Transverse colon (tissue), 4 donors: ENCODE measurements around the gene PCDHGB6. TPM values are rescaled to one million over a fixed set of nuclear protein-coding genes. Genes with fewer than 3 reads are reported as not detected.
A peak's percentile ranks its signal among the peaks of the same experiment; 100 is the strongest.
"Not testable (repeated sequence)": the region's sequence is repeated elsewhere in the genome, so short reads cannot be mapped to it uniquely, and the experiment has no call there.

Experiments
- DNase-seq: peaks from one replicate; pipeline ENCODE4 v3.0.0-alpha.2; 2019
- H3K27ac ChIP-seq, 4 donors: fragments of 200-600 bp; sonication (generic); 2 replicates each; pipeline ENCODE4 v1.5.1; 2016 to 2018; ENCODE audit warnings: inconsistent platforms in 4 of 4
- H3K27me3 ChIP-seq: fragments of 200-600 bp; sonication (generic); 2 replicates; pipeline ENCODE4 v1.5.1; 2017; ENCODE audit warnings: inconsistent platforms
- H3K36me3 ChIP-seq, 4 donors: fragments of 200-600 bp; sonication (generic); 2 replicates each; pipeline ENCODE4 v1.5.1; 2017 to 2019; ENCODE audit warnings: inconsistent platforms in 4 of 4
- H3K4me1 ChIP-seq, 4 donors: fragments of 200-600 bp; sonication (generic); 2 replicates each; pipeline ENCODE4 v1.5.1; 2017 to 2020; ENCODE audit warnings: inconsistent platforms in 4 of 4
- H3K4me3 ChIP-seq, 4 donors: fragments of 200-600 bp; sonication (generic); 1 replicate in 1 of 4; 2 replicates in 3 of 4; pipeline versions ENCODE4 v1.5.1 to v1.6.1; 2017 to 2019; ENCODE audit warnings: inconsistent platforms in 4 of 4
- H3K9me3 ChIP-seq, 2 donors: fragments of 200-600 bp; sonication (generic); 2 replicates each; pipeline ENCODE4 v1.5.1; 2017 to 2019; ENCODE audit warnings: inconsistent platforms in 2 of 2
- CTCF ChIP-seq, 5 experiments: fragments of 200-600 bp in 3 of 5; fragments of 450-650 bp in 2 of 5; sonication (generic) in 3 of 5; IDR thresholded peaks; 1 replicate in 2 of 5; 2 replicates in 3 of 5; pipeline ENCODE4 v1.5.1; 2016 to 2017; ENCODE audit warnings: antibody characterized with exemption in 5 of 5, inconsistent platforms in 3 of 5, mild to moderate bottlenecking in 2 of 5, moderate library complexity in 1 of 5
- EP300 ChIP-seq: sonication (generic); formaldehyde crosslinking; IDR thresholded peaks from one replicate; pipeline ENCODE4 v1.6.1; 2017; ENCODE audit warnings: antibody characterized with exemption, low read depth
- POLR2A ChIP-seq: fragments of 450-650 bp; IDR thresholded peaks from one replicate; pipeline ENCODE4 v1.6.1; 2016; ENCODE audit warnings: antibody characterized with exemption, mild to moderate bottlenecking, moderate library complexity
- POLR2AphosphoS5 ChIP-seq, 3 donors: sonication (generic); formaldehyde crosslinking; IDR thresholded peaks; one replicate each; pipeline ENCODE4 v1.6.1; 2016; ENCODE audit warnings: antibody characterized with exemption in 3 of 3
- WGBS, 2 donors: methylation state at CpG; one replicate each; pipeline ENCODE4 v1.1.5; 2018; ENCODE audit warnings: low coverage in 1 of 2; 5-methylcytosine and 5-hydroxymethylcytosine counted together
- in situ Hi-C, 4 donors: fragments of 200-750 bp; cut with MboI; loops; one replicate each; pipeline versions ENCODE4 v1.15.0 to v1.15.1; 2017; ENCODE audit warnings: low sequenced_read_pairs in 3 of 4, low pct_ligation_motif_present in 1 of 4, low pct_unique_long_range_greater_than_20kb in 1 of 4
- intact Hi-C: fragments of 100-400 bp; cut with DNase I; formaldehyde crosslinking; loops from one replicate; pipeline ENCODE4 v1.15.1; 2023; ENCODE audit warnings: low total_unique reads
- total RNA-seq, 4 donors: library from RNA; depleted of rRNA; stranded (reverse); fragments of >200 nt; gene quantifications; one replicate each; pipeline ENCODE4 v1.1.0, GENCODE V29; 2016

The PCDHGB6 gene
- total RNA-seq, 4 donors from 2014 or later, result 1.9 to 5.9 (median 4.7) TPM

DNA sequence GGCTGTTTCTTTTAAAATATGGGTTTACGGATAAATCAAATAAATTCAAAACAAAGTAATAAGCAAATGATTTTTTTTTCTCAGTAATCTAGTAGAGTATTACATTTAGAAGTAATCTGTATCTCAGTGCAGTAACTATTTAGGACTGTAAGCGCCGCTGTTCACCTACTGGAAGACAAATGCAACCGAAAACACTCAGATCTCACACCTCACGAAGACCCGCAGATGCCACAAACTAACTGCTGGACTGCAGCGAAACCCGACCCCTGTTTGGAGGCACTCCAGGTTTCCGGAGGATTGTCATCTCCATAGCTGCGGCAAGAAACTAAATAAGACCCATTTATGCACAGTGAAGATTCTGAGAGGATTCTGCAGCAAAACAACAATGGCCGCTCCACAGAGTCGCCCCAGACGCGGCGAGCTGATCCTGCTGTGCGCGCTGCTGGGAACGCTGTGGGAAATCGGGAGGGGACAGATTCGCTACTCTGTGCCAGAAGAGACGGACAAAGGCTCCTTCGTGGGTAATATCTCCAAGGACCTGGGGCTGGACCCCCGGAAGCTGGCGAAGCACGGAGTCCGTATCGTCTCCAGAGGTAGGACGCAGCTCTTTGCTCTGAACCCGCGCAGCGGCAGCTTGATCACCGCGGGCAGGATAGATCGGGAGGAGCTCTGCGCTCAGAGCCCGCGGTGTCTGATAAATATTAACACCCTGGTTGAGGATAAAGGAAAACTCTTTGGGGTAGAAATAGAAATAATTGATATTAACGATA, 15.2 kb upstream of the PCDHGB6 start, which contains the start of gene PCDHGA8:
Gene PCDHGA8, plus strand, starts transcription at position 205 of the 770 bp plus-strand sequence. Its CDS starts 181 bp downstream, at position 386.
- Histone ChIP-seq H3K4me1 (no peaks in the 10 kb centered on the region), H3K4me3 (no peak within 1 kb of the TSS), H3K27ac (no peak within 1 kb of the TSS), H3K36me3 (no peaks in the 10 kb centered on the region), H3K9me3 (peaks cover 63 to 83% of the 10 kb centered on the region in 2 donors), H3K27me3 (peaks cover 23% of the 10 kb centered on the region)
- DNase-seq, result no peak
- 30 to 65% methylated on average over 6 to 38 of the region's 38 CpGs for WGBS, 2 donors
- in situ Hi-C loops, result loop anchor here in 1 of 4 donors (25.0 kb wide), 1 partner anchor 180 kb away; the partner anchor contains the start of genes PCDHB12, PCDHB13 and PCDHB14
- TF ChIP-seq POLR2A, result no peak
- no peak for TF ChIP-seq CTCF (IDR thresholded peaks at IDR 0.05)
- TF ChIP-seq POLR2AphosphoS5 (IDR thresholded peaks at IDR 0.05), result no peak
- TF ChIP-seq EP300, result no peak
- intact Hi-C loops, result no loop called here

DNA sequence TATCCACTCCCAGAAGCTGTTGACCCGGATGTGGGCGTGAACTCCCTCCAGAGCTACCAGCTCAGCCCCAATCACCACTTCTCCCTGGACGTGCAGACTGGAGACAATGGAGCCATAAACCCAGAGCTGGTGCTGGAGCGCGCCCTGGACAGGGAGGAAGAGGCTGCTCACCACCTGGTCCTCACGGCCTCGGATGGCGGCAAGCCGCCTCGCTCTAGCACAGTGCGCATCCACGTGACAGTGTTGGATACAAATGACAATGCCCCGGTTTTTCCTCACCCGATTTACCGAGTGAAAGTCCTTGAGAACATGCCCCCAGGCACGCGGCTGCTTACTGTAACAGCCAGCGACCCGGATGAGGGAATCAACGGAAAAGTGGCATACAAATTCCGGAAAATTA, 14.6 kb upstream of the PCDHGB6 start:
- no peak overlapping the region for H3K27ac ChIP-seq
- peaks cover 23% of the 10 kb centered on the region for H3K27me3 ChIP-seq
- H3K36me3 ChIP-seq, result no peaks in the 10 kb centered on the region
- H3K4me3 ChIP-seq, result no peak overlapping the region
- no peak for TF ChIP-seq EP300
- no peak for TF ChIP-seq CTCF (IDR thresholded peaks at IDR 0.05)
- no peak for TF ChIP-seq POLR2AphosphoS5 (IDR thresholded peaks at IDR 0.05)
- TF ChIP-seq POLR2A, result no peak
- intact Hi-C loops, result no loop called here
- in situ Hi-C loops, result loop anchor here in 1 of 4 donors (25.0 kb wide), 1 partner anchor 181 kb away; the partner anchor contains the start of genes PCDHB12, PCDHB13 and PCDHB14
- no peaks in the 10 kb centered on the region for H3K4me1 ChIP-seq
- H3K9me3 ChIP-seq, result peaks cover 62 to 85% of the 10 kb centered on the region in 2 donors
- no peak for DNase-seq
- 48 to 59% methylated on average over 8 to 21 of the region's 21 CpGs for WGBS, 2 donors

DNA sequence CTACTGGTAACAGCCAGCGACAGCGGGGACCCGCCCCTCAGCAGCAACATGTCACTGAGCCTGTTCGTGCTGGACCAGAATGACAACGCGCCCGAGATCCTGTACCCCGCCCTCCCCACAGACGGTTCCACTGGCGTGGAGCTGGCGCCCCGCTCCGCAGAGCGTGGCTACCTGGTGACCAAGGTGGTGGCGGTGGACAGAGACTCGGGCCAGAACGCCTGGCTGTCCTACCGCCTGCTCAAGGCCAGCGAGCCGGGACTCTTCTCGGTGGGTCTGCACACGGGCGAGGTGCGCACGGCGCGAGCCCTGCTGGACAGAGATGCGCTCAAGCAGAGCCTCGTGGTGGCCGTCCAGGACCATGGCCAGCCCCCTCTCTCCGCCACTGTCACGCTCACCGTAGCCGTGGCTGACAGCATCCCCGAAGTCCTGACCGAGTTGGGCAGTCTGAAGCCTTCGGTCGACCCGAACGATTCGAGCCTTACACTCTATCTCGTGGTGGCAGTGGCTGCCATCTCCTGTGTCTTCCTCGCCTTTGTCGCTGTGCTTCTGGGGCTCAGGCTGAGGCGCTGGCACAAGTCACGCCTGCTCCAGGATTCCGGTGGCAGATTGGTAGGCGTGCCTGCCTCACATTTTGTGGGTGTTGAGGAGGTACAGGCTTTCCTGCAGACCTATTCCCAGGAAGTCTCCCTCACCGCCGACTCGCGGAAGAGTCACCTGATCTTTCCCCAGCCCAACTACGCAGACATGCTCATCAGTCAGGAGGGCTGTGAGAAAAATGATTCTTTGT, 13.2 kb upstream of the PCDHGB6 start:
- intact Hi-C loops, H3K36me3 ChIP-seq, H3K4me3 ChIP-seq, H3K4me1 ChIP-seq, H3K27ac ChIP-seq, DNase-seq: not testable (repeated sequence)
- peaks cover 23% of the 10 kb centered on the region for H3K27me3 ChIP-seq
- in situ Hi-C loops, result loop anchor here in 1 of 4 donors (25.0 kb wide), 1 partner anchor 182 kb away; the partner anchor contains the start of genes PCDHB12, PCDHB13 and PCDHB14
- 71 to 74% methylated on average over 6 to 40 of the region's 53 CpGs for WGBS, 2 donors
- peaks cover 53 to 85% of the 10 kb centered on the region in 2 donors for H3K9me3 ChIP-seq

- TF ChIP-seq CTCF (IDR thresholded peaks at IDR 0.05), result peak; percentile 30 to 44 (median 40)
- H3K36me3 ChIP-seq, H3K4me1 ChIP-seq, H3K27ac ChIP-seq, intact Hi-C loops: not testable (repeated sequence)
- WGBS, 2 donors, result 18 to 30% methylated on average over 7 to 27 of the region's 43 CpGs
- Histone ChIP-seq H3K27me3 (peaks cover 30% of the 10 kb centered on the region), H3K4me3 (peak within 1 kb of the TSS in 1 of 4 donors; percentile 29), H3K9me3 (peaks cover 54 to 85% of the 10 kb centered on the region in 2 donors)
- peak; percentile 43 for DNase-seq
- in situ Hi-C loops, result loop anchor here in 1 of 4 donors (25.0 kb wide), 1 partner anchor 186 kb away; the partner anchor contains the start of genes PCDHB12, PCDHB13 and PCDHB14
These were observed 9.9 kb upstream of the PCDHGB6 start, which contains the start of gene PCDHGB5 for GRCh38 chr5:141397756-141398551. Gene PCDHGB5 (plus strand): TSS chr5:141397947. CDS start chr5:141398128, 181 bp downstream.
